Measurements from ENCODE around the gene SPDEF. TPM values are rescaled to one million over a fixed set of nuclear protein-coding genes. Genes with fewer than 3 reads are reported as not detected.

SPDEF gene
- total RNA-seq, 2 experiments from 2014 or later: 0.33 TPM; not detected in 1

- intact Hi-C loops (cut with micrococcal nuclease): no loop called here
- ChIA-PET CTCF (no interaction called here), POLR2A (no interaction called here)
- no peak overlapping the region for H3K4me3 Mint-ChIP-seq
- H3K9me3 Mint-ChIP-seq: no peaks in the 10 kb centered on the region
- no peaks in the 10 kb centered on the region for H3K36me3 Mint-ChIP-seq
- no peaks in the 10 kb centered on the region for H3K27me3 Mint-ChIP-seq
- no peak overlapping the region for H3K27ac Mint-ChIP-seq
- H3K4me1 Mint-ChIP-seq (ENCODE audit: low read depth): no peaks in the 10 kb centered on the region
- DNase-seq: no peak
These were observed 20.5 kb downstream of the SPDEF start for GRCh38 chr6:34535646-34536045.

DNA sequence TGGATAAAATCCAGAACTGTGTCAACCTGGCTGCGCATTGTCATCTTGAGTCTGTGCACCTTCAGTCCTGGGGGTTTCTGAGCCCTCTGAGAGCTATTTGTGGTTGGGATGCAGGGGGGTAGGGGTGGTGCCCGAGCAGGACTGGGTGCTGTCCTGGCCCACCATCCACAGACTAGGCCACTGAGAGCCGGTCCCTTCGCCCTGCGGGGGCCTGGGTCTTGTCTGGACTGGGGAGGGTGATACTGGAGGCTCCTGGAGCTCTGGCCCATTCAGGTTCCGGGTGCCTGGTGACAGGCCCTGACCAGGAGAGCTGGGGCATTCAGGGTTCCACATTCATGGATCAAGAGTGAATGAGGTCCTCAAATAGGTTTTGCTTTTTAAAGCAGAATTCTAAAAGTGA, 20.9 kb downstream of the SPDEF start:
- intact Hi-C loops (cut with micrococcal nuclease): no loop called here
- Mint-ChIP-seq H3K36me3 (no peaks in the 10 kb centered on the region), H3K4me3 (no peak overlapping the region), H3K4me1 (ENCODE audit: low read depth) (no peaks in the 10 kb centered on the region), H3K9me3 (no peaks in the 10 kb centered on the region), H3K27ac (no peak overlapping the region), H3K27me3 (no peaks in the 10 kb centered on the region)
- CTCF ChIA-PET: no interaction called here
- DNase-seq: no peak
- POLR2A ChIA-PET: no interaction called here

GRCh38 chr6:34534656-34535055, 21.5 kb downstream of the SPDEF start:
- no peak for DNase-seq
- H3K9me3 Mint-ChIP-seq: no peaks in the 10 kb centered on the region
- no peaks in the 10 kb centered on the region for H3K4me1 Mint-ChIP-seq (ENCODE audit: low read depth)
- no peaks in the 10 kb centered on the region for H3K36me3 Mint-ChIP-seq
- H3K27me3 Mint-ChIP-seq: no peaks in the 10 kb centered on the region
- CTCF ChIA-PET: no interaction called here
- intact Hi-C loops (cut with micrococcal nuclease): no loop called here
- H3K4me3 Mint-ChIP-seq: no peak overlapping the region
- no peak overlapping the region for H3K27ac Mint-ChIP-seq
- POLR2A ChIA-PET: no interaction called here

GRCh38 chr6:34534146-34534545, 22.0 kb downstream of the SPDEF start:
- intact Hi-C loops (cut with micrococcal nuclease): no loop called here
- no peaks in the 10 kb centered on the region for H3K4me1 Mint-ChIP-seq (ENCODE audit: low read depth)
- no peak overlapping the region for H3K27ac Mint-ChIP-seq
- no peaks in the 10 kb centered on the region for H3K9me3 Mint-ChIP-seq
- H3K4me3 Mint-ChIP-seq: no peak overlapping the region
- no peaks in the 10 kb centered on the region for H3K36me3 Mint-ChIP-seq
- no peaks in the 10 kb centered on the region for H3K27me3 Mint-ChIP-seq
- ChIA-PET CTCF (no interaction called here), POLR2A (no interaction called here)
- DNase-seq: no peak

DNA sequence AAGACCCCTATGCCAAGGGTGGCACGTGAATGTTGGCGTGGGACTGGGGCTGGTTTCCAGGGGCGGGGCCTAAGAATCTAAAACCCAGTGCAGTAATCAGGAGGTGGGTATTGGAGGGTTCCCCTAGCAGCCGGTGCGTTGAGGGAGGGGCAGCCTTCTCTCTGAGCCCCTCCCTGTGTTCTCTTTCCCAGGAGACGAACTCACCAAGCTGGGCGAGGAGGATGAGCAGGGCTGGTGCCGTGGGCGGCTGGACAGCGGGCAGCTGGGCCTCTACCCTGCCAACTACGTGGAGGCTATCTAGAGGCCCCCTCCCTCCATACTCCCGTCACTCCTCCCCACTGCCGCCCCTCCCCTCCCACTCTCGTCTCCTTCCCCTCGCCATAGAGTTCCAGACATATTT, 23.9 kb downstream of the SPDEF start:
- H3K4me1 Mint-ChIP-seq (ENCODE audit: low read depth): peaks cover 6% of the 10 kb centered on the region
- intact Hi-C loops (cut with micrococcal nuclease): no loop called here
- DNase-seq: no peak
- ChIA-PET POLR2A (interaction anchor here (0.6 kb wide), 1 partner anchor 265 kb away, joined by 3 read pairs; no protein-coding TSS in a partner anchor), CTCF (no interaction called here)
- no peaks in the 10 kb centered on the region for H3K36me3 Mint-ChIP-seq
- no peaks in the 10 kb centered on the region for H3K9me3 Mint-ChIP-seq
- H3K4me3 Mint-ChIP-seq: no peak overlapping the region
- no peak overlapping the region for H3K27ac Mint-ChIP-seq
- H3K27me3 Mint-ChIP-seq: no peaks in the 10 kb centered on the region

- Mint-ChIP-seq H3K9me3 (no peaks in the 10 kb centered on the region), H3K36me3 (no peaks in the 10 kb centered on the region), H3K4me3 (no peak overlapping the region), H3K4me1 (ENCODE audit: low read depth) (peaks cover 7% of the 10 kb centered on the region), H3K27ac (no peak overlapping the region), H3K27me3 (no peaks in the 10 kb centered on the region)
- POLR2A ChIA-PET: no interaction called here
- DNase-seq: no peak
- intact Hi-C loops (cut with micrococcal nuclease): no loop called here
- CTCF ChIA-PET: no interaction called here
These were observed 24.4 kb downstream of the SPDEF start for GRCh38 chr6:34531580-34532201.

GRCh38 chr6:34530753-34531365, 25.3 kb downstream of the SPDEF start:
- Mint-ChIP-seq H3K4me3 (no peak overlapping the region), H3K4me1 (ENCODE audit: low read depth) (peaks cover 7% of the 10 kb centered on the region), H3K9me3 (no peaks in the 10 kb centered on the region), H3K27me3 (no peaks in the 10 kb centered on the region), H3K27ac (no peak overlapping the region), H3K36me3 (no peaks in the 10 kb centered on the region)
- POLR2A ChIA-PET: no interaction called here
- intact Hi-C loops (cut with micrococcal nuclease): no loop called here
- DNase-seq: no peak
- CTCF ChIA-PET: no interaction called here

- POLR2A ChIA-PET: no interaction called here
- CTCF ChIA-PET: interaction anchor here (0.9 kb wide), 1 partner anchor 80 kb away, joined by 3 read pairs; no protein-coding TSS in a partner anchor
- no peaks in the 10 kb centered on the region for H3K9me3 Mint-ChIP-seq
- no peaks in the 10 kb centered on the region for H3K36me3 Mint-ChIP-seq
- no peaks in the 10 kb centered on the region for H3K27me3 Mint-ChIP-seq
- intact Hi-C loops (cut with micrococcal nuclease): no loop called here
- H3K27ac Mint-ChIP-seq: no peak overlapping the region
- H3K4me3 Mint-ChIP-seq: no peak overlapping the region
- peaks cover 7% of the 10 kb centered on the region for H3K4me1 Mint-ChIP-seq (ENCODE audit: low read depth)
- no peak for DNase-seq
These were observed 26.3 kb downstream of the SPDEF start for GRCh38 chr6:34529665-34530327.

GRCh38 chr6:34528996-34529664, 27.0 kb downstream of the SPDEF start:
- no peaks in the 10 kb centered on the region for H3K9me3 Mint-ChIP-seq
- ChIA-PET POLR2A (no interaction called here), CTCF (interaction anchor here (0.9 kb wide), 1 partner anchor 80 kb away, joined by 3 read pairs; no protein-coding TSS in a partner anchor)
- intact Hi-C loops (cut with micrococcal nuclease): no loop called here
- H3K27me3 Mint-ChIP-seq: no peaks in the 10 kb centered on the region
- no peak for DNase-seq
- H3K4me3 Mint-ChIP-seq: no peak overlapping the region
- H3K36me3 Mint-ChIP-seq: no peaks in the 10 kb centered on the region
- no peak overlapping the region for H3K27ac Mint-ChIP-seq
- H3K4me1 Mint-ChIP-seq (ENCODE audit: low read depth): peaks cover 7% of the 10 kb centered on the region

- no peaks in the 10 kb centered on the region for H3K9me3 Mint-ChIP-seq
- H3K27me3 Mint-ChIP-seq: no peaks in the 10 kb centered on the region
- no peak overlapping the region for H3K4me3 Mint-ChIP-seq
- H3K4me1 Mint-ChIP-seq (ENCODE audit: low read depth): peaks cover 7% of the 10 kb centered on the region
- intact Hi-C loops (cut with micrococcal nuclease): loop anchor here (1.0 to 2.0 kb wide), 2 partner anchors 67 to 81 kb away; no protein-coding TSS in a partner anchor
- H3K36me3 Mint-ChIP-seq: no peaks in the 10 kb centered on the region
- no peak overlapping the region for H3K27ac Mint-ChIP-seq
- no peak for DNase-seq
- CTCF ChIA-PET: interaction anchor here (0.6 to 2.4 kb wide), 6 partner anchors 11 to 82 kb away, joined by 3 to 36 read pairs (median 4); no protein-coding TSS in a partner anchor
- POLR2A ChIA-PET: no interaction called here
These were observed 28.1 kb downstream of the SPDEF start for GRCh38 chr6:34527751-34528670.

DNA sequence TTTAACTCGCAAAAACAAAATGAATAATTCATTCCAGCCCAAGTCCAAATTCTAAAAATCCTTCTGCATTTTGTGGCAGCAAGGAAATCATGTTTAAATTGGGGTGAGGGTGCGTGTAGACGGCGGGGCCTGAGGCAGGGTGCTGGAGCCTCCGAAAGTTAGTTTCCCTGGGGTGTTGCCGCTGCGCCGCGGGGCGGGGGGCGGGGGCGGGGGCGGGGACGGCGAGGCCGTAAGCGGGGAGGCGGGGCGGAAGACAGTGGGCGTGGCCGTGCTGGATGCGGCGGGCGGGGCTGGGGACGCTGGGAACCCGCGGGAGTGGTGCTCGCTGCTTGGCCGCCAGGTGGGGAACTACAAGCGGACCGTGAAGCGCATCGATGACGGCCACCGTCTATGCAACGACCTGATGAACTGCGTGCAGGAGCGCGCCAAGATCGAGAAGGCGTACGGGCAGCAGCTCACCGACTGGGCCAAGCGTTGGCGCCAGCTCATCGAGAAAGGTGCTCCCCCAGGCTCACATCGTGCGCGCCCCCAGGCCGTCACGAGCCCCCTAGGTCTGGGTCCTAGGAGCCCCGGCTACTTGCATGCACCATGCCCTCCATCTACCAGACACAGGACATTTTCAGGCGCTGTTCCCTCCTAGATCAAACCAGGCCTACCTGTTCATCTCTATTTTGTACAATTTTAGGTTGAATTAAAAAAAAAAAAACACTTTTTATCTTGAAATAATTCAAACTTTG, 29.0 kb downstream of the SPDEF start:
- no peak overlapping the region for H3K4me3 Mint-ChIP-seq

More for the DNA sequence above, 29.0 kb downstream of the SPDEF start:
- ChIA-PET CTCF (interaction anchor here (0.6 to 2.4 kb wide), 8 partner anchors 10 to 169 kb away, joined by 3 to 36 read pairs (median 4); partner anchors contain the start of gene ILRUN), POLR2A (no interaction called here)
- peak; percentile 97 for DNase-seq
- Mint-ChIP-seq H3K27ac (no peak overlapping the region), H3K4me1 (ENCODE audit: low read depth) (peaks cover 7% of the 10 kb centered on the region), H3K36me3 (no peaks in the 10 kb centered on the region), H3K27me3 (no peaks in the 10 kb centered on the region), H3K9me3 (no peaks in the 10 kb centered on the region)
- intact Hi-C loops (cut with micrococcal nuclease): loop anchor here (1.0 to 2.0 kb wide), 2 partner anchors 66 to 82 kb away; no protein-coding TSS in a partner anchor
